H1 (cell line): Measurements from ENCODE around the gene SORBS1. TPM values are rescaled to one million over a fixed set of nuclear protein-coding genes. Genes with fewer than 3 reads are reported as not detected.

Experiments
- MAFK ChIP-seq: IDR thresholded peaks from 2 replicates; pipeline ENCODE4 v1.6.1; 2012; ENCODE audit warnings: low read depth, mild to moderate bottlenecking, improper control_type of control experiment, low read length
- NRF1 ChIP-seq: IDR thresholded peaks from 2 replicates; pipeline ENCODE4 v1.6.1; 2011; ENCODE audit warnings: mild to moderate bottlenecking, low read depth, low read length, improper control_type of control experiment
- POLR2AphosphoS5 ChIP-seq: IDR thresholded peaks from 2 replicates; pipeline ENCODE4 v1.6.1; 2011; ENCODE audit warnings: low read depth, low read length
- SRF ChIP-seq: IDR thresholded peaks from 2 replicates; pipeline ENCODE4 v1.6.1; 2011; ENCODE audit warnings: mild to moderate bottlenecking, low read depth, low read length, moderate library complexity
- TEAD4 ChIP-seq: IDR thresholded peaks from 2 replicates; pipeline ENCODE4 v1.6.1; 2012; ENCODE audit warnings: low read depth, low read length, inconsistent platforms, mixed read lengths
- polyA plus RNA-seq, 7 experiments: library from polyadenylated mRNA; depleted of rRNA in 3 of 7; stranded (reverse) in 5 of 7; unstranded in 2 of 7; fragments of >200 nt in 5 of 7; fragments of 200-250 nt in 2 of 7; gene quantifications; 1 replicate in 5 of 7; 2 replicates in 1 of 7; 4 replicates in 1 of 7; pipeline versions ENCODE4 v1.2.1 to v1.2.3, GENCODE V29; 2011 to 2013; ENCODE audit warnings: missing spikeins in 2 of 7, mixed read lengths in 2 of 7
- total RNA-seq: library from RNA; stranded (reverse); fragmentation: NEBNext Ultra II Directional; extraction: Animal tissue kit (Norgen Biotek cat#: 25700); gene quantifications from 2 replicates; pipeline ENCODE4 v1.2.1, GENCODE V29; 2021
- TF ChIP-seq, protein P1 (sequence below): fragments of 300-600 bp; sonication (generic); IDR thresholded peaks from 2 replicates; pipeline ENCODE4 v1.7.1; 2012; ENCODE audit warnings: low read length, moderate library complexity, mild to moderate bottlenecking, inconsistent platforms; ENCODE audit not compliant: insufficient replicate concordance

The SORBS1 gene
- total and polyA plus RNA-seq, 2 of the 8 experiments (the other 6 are each of a cell fraction or from before 2014, with no cell fraction given): 16.0 to 35.0 TPM

DNA sequence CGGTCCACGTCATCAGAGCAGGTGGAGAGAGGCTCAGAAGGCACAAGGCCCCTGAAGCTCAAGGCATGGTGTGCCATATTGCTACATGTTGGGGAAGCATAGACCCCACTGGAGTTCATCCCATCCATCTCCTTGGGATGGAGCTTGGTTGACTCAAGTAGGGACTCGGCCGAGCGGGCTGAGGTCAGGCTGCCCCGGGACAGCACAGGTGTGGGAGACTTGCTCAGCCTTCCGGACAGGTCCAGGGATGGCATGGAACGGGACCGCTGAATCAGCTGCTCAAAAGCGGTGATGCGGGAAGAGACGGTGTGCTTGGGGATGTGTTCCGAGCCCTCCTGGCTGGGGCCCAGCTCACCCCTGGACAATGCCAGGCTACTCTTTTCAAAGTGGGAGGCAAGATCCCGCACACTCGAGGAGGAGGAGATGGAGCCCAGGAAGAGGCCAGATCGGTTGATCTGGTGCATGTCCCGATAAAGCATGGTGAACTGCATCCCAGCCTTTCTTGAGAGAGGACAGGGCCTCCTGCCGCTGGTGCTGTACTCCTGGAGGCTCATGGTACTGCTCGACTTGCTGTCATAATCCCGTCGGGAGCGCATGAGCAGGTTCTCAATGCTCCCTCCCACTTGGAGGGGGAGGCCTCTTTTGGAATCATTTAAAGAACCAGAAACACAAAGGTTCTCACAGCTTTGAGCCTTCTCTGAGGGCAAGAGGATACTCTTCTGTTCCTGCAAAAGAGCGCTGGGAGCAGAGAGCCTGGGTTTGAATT is 204.8 kb downstream of the SORBS1 start (continued):
- TF ChIP-seq, protein P1, sequence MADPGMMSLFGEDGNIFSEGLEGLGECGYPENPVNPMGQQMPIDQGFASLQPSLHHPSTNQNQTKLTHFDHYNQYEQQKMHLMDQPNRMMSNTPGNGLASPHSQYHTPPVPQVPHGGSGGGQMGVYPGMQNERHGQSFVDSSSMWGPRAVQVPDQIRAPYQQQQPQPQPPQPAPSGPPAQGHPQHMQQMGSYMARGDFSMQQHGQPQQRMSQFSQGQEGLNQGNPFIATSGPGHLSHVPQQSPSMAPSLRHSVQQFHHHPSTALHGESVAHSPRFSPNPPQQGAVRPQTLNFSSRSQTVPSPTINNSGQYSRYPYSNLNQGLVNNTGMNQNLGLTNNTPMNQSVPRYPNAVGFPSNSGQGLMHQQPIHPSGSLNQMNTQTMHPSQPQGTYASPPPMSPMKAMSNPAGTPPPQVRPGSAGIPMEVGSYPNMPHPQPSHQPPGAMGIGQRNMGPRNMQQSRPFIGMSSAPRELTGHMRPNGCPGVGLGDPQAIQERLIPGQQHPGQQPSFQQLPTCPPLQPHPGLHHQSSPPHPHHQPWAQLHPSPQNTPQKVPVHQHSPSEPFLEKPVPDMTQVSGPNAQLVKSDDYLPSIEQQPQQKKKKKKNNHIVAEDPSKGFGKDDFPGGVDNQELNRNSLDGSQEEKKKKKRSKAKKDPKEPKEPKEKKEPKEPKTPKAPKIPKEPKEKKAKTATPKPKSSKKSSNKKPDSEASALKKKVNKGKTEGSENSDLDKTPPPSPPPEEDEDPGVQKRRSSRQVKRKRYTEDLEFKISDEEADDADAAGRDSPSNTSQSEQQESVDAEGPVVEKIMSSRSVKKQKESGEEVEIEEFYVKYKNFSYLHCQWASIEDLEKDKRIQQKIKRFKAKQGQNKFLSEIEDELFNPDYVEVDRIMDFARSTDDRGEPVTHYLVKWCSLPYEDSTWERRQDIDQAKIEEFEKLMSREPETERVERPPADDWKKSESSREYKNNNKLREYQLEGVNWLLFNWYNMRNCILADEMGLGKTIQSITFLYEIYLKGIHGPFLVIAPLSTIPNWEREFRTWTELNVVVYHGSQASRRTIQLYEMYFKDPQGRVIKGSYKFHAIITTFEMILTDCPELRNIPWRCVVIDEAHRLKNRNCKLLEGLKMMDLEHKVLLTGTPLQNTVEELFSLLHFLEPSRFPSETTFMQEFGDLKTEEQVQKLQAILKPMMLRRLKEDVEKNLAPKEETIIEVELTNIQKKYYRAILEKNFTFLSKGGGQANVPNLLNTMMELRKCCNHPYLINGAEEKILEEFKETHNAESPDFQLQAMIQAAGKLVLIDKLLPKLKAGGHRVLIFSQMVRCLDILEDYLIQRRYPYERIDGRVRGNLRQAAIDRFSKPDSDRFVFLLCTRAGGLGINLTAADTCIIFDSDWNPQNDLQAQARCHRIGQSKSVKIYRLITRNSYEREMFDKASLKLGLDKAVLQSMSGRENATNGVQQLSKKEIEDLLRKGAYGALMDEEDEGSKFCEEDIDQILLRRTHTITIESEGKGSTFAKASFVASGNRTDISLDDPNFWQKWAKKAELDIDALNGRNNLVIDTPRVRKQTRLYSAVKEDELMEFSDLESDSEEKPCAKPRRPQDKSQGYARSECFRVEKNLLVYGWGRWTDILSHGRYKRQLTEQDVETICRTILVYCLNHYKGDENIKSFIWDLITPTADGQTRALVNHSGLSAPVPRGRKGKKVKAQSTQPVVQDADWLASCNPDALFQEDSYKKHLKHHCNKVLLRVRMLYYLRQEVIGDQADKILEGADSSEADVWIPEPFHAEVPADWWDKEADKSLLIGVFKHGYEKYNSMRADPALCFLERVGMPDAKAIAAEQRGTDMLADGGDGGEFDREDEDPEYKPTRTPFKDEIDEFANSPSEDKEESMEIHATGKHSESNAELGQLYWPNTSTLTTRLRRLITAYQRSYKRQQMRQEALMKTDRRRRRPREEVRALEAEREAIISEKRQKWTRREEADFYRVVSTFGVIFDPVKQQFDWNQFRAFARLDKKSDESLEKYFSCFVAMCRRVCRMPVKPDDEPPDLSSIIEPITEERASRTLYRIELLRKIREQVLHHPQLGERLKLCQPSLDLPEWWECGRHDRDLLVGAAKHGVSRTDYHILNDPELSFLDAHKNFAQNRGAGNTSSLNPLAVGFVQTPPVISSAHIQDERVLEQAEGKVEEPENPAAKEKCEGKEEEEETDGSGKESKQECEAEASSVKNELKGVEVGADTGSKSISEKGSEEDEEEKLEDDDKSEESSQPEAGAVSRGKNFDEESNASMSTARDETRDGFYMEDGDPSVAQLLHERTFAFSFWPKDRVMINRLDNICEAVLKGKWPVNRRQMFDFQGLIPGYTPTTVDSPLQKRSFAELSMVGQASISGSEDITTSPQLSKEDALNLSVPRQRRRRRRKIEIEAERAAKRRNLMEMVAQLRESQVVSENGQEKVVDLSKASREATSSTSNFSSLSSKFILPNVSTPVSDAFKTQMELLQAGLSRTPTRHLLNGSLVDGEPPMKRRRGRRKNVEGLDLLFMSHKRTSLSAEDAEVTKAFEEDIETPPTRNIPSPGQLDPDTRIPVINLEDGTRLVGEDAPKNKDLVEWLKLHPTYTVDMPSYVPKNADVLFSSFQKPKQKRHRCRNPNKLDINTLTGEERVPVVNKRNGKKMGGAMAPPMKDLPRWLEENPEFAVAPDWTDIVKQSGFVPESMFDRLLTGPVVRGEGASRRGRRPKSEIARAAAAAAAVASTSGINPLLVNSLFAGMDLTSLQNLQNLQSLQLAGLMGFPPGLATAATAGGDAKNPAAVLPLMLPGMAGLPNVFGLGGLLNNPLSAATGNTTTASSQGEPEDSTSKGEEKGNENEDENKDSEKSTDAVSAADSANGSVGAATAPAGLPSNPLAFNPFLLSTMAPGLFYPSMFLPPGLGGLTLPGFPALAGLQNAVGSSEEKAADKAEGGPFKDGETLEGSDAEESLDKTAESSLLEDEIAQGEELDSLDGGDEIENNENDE: no peak
- TF ChIP-seq MAFK (no peak), POLR2AphosphoS5 (no peak), NRF1 (no peak), TEAD4 (no peak), SRF (no peak)
